HCT116 (cell line): Measurements from ENCODE around the gene POFUT1. TPM values are rescaled to one million over a fixed set of nuclear protein-coding genes. Genes with fewer than 3 reads are reported as not detected.

ENCODE experiments used
- ATAC-seq: fragments of 200-7000 bp; cut with Tn5 transposase; 2 replicates; pipeline ENCODE4 v1.9.1; 2020; ENCODE audit warnings: mild to moderate bottlenecking, moderate library complexity
- BruUV-seq: library from RNA; stranded (reverse); fragments of 400-500 nt; replicated peaks from 2 replicates; lab custom pipeline; 2021; lab: Mats Ljungman, UMichigan
- CTCF ChIA-PET: fragments of 300-600 bp; sonication (Branson Sonifier 250); formaldehyde crosslinking; loops from one replicate; lab custom pipeline; 2021; ENCODE audit warnings: antibody characterized with exemption; lab: Charles Lee
- POLR2A ChIA-PET: fragments of 300-600, 350-600 bp; sonication (Branson Sonifier 250); formaldehyde crosslinking; loops from one replicate; lab custom pipeline; 2021; ENCODE audit warnings: antibody characterized with exemption; lab: Charles Lee
- RAD21 ChIA-PET, 2 experiments: fragments of 300-600 bp; sonication (Branson Sonifier 250); formaldehyde crosslinking; loops; one replicate each; lab custom pipeline; 2023; ENCODE audit warnings: low total read pairs in 2 of 2; ENCODE audit not compliant: uncharacterized antibody in 2 of 2, unreplicated experiment in 2 of 2, low non-redundant PET in 1 of 2; lab: Charles Lee
- DNase-seq: peaks from one replicate; pipeline ENCODE4 v3.0.0-alpha.2; 2010; ENCODE audit warnings: low read depth, low spot score
- H2AFZ ChIP-seq: fragments of 200-600 bp; shearing (Covaris generic), sonication (generic); 2 replicates; pipeline ENCODE4 v1.6.1; 2017; ENCODE audit warnings: low read depth, mixed run types, mixed read lengths, antibody characterized with exemption, low read length; ENCODE audit not compliant: poor library complexity, severe bottlenecking
- H3K27ac ChIP-seq: 2 replicates; pipeline ENCODE4 v1.5.1; 2012; ENCODE audit warnings: low read depth, low read length
- H3K27me3 ChIP-seq: fragments of 200-600 bp; sonication (generic); 2 replicates; pipeline ENCODE4 v1.6.1; 2016; ENCODE audit warnings: mixed run types, low read length, mixed read lengths; ENCODE audit not compliant: insufficient read depth
- H3K36me3 ChIP-seq, 2 experiments: fragments of 200-500 bp in 1 of 2; fragments of 200-600 bp in 1 of 2; sonication (Bioruptor generic) in 1 of 2; sonication (generic) in 1 of 2; 2 replicates each; pipeline versions ENCODE4 v1.5.1 to v1.6.1; 2014 to 2016; ENCODE audit warnings: low read length in 2 of 2, inconsistent platforms in 1 of 2, mixed read lengths in 1 of 2, mixed run types in 1 of 2; ENCODE audit not compliant: insufficient read depth in 2 of 2, control insufficient read depth in 1 of 2
- H3K4me1 ChIP-seq, 2 experiments: fragments of 200-600 bp in 1 of 2; sonication (generic) in 1 of 2; 2 replicates each; pipeline versions ENCODE4 v1.5.1 to v1.6.1; 2012 to 2017; ENCODE audit warnings: low read length in 2 of 2, inconsistent platforms in 1 of 2, mild to moderate bottlenecking in 1 of 2, mixed read lengths in 1 of 2, mixed run types in 1 of 2, moderate library complexity in 1 of 2; ENCODE audit not compliant: insufficient read depth in 2 of 2, control insufficient read depth in 1 of 2
- H3K4me2 ChIP-seq: fragments of 200-600 bp; sonication (generic); 2 replicates; pipeline ENCODE4 v1.6.1; 2017; ENCODE audit warnings: mixed run types, low read length, mixed read lengths
- H3K4me3 ChIP-seq, 2 experiments: fragments of 200-600 bp in 1 of 2; sonication (generic) in 1 of 2; replicated peaks in 1 of 2; 2 replicates each; pipeline ENCODE4 v1.5.1; 2011 to 2016; ENCODE audit warnings: low read length in 2 of 2, control low read depth in 1 of 2, low read depth in 1 of 2, mild to moderate bottlenecking in 1 of 2, mixed read lengths in 1 of 2, mixed run types in 1 of 2
- H3K79me2 ChIP-seq: fragments of 200-600 bp; sonication (generic); 2 replicates; pipeline ENCODE4 v1.6.1; 2017; ENCODE audit warnings: mild to moderate bottlenecking, mixed run types, low read length, moderate library complexity, mixed read lengths; ENCODE audit not compliant: insufficient read depth
- H3K9ac ChIP-seq: fragments of 200-600 bp; sonication (generic); 2 replicates; pipeline ENCODE4 v1.6.1; 2016; ENCODE audit warnings: low read length, mixed read lengths
- H3K9me2 ChIP-seq: fragments of 200-600 bp; sonication (generic), shearing (Covaris generic); 2 replicates; pipeline ENCODE4 v1.6.1; 2017; ENCODE audit warnings: mixed run types, mild to moderate bottlenecking, moderate library complexity; ENCODE audit not compliant: insufficient read depth
- H3K9me3 ChIP-seq, 2 experiments: fragments of 200-500 bp in 1 of 2; fragments of 200-600 bp in 1 of 2; sonication (Bioruptor generic) in 1 of 2; sonication (generic) in 1 of 2; 2 replicates each; pipeline ENCODE4 v1.6.1; 2014 to 2017; ENCODE audit warnings: low read length in 2 of 2, mixed read lengths in 2 of 2, inconsistent platforms in 1 of 2, low read depth in 1 of 2, mild to moderate bottlenecking in 1 of 2, mixed run types in 1 of 2, moderate library complexity in 1 of 2; ENCODE audit not compliant: control insufficient read depth in 1 of 2, insufficient read depth in 1 of 2
- H4K20me1 ChIP-seq: fragments of 200-600 bp; sonication (generic), shearing (Covaris generic); 2 replicates; pipeline ENCODE4 v1.6.1; 2017; ENCODE audit warnings: mixed run types, mild to moderate bottlenecking, moderate library complexity; ENCODE audit not compliant: insufficient read depth
- SRF ChIP-seq: IDR thresholded peaks from 2 replicates; pipeline ENCODE4 v1.6.1; 2012; ENCODE audit warnings: low read depth
- ZBTB33 ChIP-seq: IDR thresholded peaks from 2 replicates; pipeline ENCODE4 v1.6.1; 2011; ENCODE audit warnings: mild to moderate bottlenecking, low read length, moderate library complexity; ENCODE audit not compliant: insufficient replicate concordance; ENCODE audit errors: extremely low read depth
- ZNF274 ChIP-seq: fragments of 200-500 bp; sonication (Bioruptor generic); IDR thresholded peaks from 2 replicates; pipeline ENCODE4 v1.6.1; 2014; ENCODE audit warnings: mild to moderate bottlenecking, low read depth, low read length, inconsistent platforms
- intact Hi-C: fragments of 100-400 bp; cut with micrococcal nuclease; formaldehyde crosslinking; loops from 2 replicates; pipeline ENCODE4 v1.10.0; 2022
- total RNA-seq: library from RNA; stranded (reverse); gene quantifications from one replicate; pipeline ENCODE4 v1.2.1, GENCODE V29; 2021; ENCODE audit not compliant: unreplicated experiment
- TF ChIP-seq, protein P1 (sequence below), 3 experiments: fragments of 200-600 bp in 1 of 3; sonication (generic) in 1 of 3; IDR thresholded peaks in 2 of 3; conservative IDR thresholded peaks in 1 of 3; 2 replicates each; pipeline ENCODE4 v1.5.1; 2012 to 2017; ENCODE audit warnings: low read depth in 2 of 3, low read length in 2 of 3, antibody characterized with exemption in 1 of 3, borderline replicate concordance in 1 of 3, control low read depth in 1 of 3, mild to moderate bottlenecking in 1 of 3, mixed read lengths in 1 of 3, mixed run types in 1 of 3, moderate library complexity in 1 of 3; ENCODE audit not compliant: insufficient read depth in 1 of 3

Gene POFUT1
- total RNA-seq, 1 experiment from 2014 or later: 34.5 TPM

DNA sequence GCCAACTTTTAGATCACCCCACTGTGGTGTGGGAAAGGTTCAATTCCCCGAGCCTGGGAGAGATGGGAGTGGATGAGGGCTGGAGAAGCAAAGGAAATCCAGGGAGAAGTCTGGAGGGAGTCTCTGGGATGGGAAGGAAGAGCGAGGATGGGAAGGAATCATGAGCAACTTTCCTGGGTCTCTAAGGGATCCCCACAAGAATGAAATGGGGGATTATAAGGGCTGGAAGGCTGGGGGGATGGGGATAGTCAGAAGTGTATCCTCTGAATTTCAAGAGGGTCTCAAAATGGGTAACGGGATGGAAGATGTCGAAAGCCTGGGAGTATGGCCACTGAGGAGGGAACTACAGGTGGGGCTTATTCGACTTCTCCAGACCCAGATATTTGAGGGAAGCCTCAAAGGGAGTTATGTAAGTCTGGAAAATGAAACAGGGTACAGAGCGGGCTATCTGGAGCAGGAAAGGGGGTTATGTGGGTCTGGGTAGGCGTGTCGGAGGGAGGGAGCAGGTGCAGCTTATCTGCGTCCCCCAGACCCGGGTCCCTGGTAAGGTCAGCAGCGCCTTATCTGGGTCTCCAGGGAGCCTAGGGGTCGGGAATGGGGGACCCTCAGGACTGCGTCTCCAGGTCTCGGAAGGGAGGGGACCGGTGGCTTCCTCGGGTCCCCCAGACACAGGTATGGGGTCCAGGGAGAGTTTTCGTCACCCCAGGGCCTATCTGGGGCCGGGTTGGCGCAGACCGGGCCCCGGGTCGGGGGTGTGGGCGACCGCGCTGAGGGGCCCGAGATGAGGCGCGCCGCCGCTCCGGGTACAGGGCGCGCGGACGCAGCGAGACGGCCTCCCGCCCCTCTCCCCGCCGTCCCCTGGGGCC, 687 bp upstream of the POFUT1 start:
- no peak for TF ChIP-seq SRF
- TF ChIP-seq ZNF274: no peak
- no peak for TF ChIP-seq ZBTB33
- TF ChIP-seq, protein P1, sequence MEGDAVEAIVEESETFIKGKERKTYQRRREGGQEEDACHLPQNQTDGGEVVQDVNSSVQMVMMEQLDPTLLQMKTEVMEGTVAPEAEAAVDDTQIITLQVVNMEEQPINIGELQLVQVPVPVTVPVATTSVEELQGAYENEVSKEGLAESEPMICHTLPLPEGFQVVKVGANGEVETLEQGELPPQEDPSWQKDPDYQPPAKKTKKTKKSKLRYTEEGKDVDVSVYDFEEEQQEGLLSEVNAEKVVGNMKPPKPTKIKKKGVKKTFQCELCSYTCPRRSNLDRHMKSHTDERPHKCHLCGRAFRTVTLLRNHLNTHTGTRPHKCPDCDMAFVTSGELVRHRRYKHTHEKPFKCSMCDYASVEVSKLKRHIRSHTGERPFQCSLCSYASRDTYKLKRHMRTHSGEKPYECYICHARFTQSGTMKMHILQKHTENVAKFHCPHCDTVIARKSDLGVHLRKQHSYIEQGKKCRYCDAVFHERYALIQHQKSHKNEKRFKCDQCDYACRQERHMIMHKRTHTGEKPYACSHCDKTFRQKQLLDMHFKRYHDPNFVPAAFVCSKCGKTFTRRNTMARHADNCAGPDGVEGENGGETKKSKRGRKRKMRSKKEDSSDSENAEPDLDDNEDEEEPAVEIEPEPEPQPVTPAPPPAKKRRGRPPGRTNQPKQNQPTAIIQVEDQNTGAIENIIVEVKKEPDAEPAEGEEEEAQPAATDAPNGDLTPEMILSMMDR (IDR thresholded peaks at IDR 0.05 in 2 of 3, conservative IDR thresholded peaks at IDR 0.05 in 1 of 3; ENCODE audit: borderline replicate concordance in 1 of 3, insufficient read depth in 1 of 3, low read depth in 2 of 3, low read length in 2 of 3): no peak
- CTCF ChIA-PET: no interaction called here
- no TSS peak for BruUV-seq
- intact Hi-C loops: loop anchor here (5.0 kb wide), 1 partner anchor 445 kb away; no protein-coding TSS in a partner anchor
- no peak for DNase-seq
- H3K4me1 ChIP-seq: peaks cover 6 to 27% of the 10 kb centered on the region in 2 experiments; a peak in 3 of 4 replicates
- H3K9me3 ChIP-seq: no peaks in the 10 kb centered on the region
- no peak overlapping the region for H2AFZ ChIP-seq
- H3K4me2 ChIP-seq: peak overlapping the region; percentile 90
- H3K9ac ChIP-seq: peak overlapping the region; percentile 99
- H3K79me2 ChIP-seq: peaks cover 92% of the 10 kb centered on the region
- no peaks in the 10 kb centered on the region for H3K9me2 ChIP-seq
- H3K27ac ChIP-seq: peak overlapping the region; percentile 89
- H4K20me1 ChIP-seq: peaks cover 8% of the 10 kb centered on the region; the same call in 1 of the 2 replicates
- POLR2A ChIA-PET: no interaction called here
- H3K36me3 ChIP-seq: peaks cover 17 to 26% of the 10 kb centered on the region in 2 experiments; a peak in 3 of 4 replicates
- RAD21 ChIA-PET: no interaction called here
- H3K27me3 ChIP-seq: no peaks in the 10 kb centered on the region
- H3K4me3 ChIP-seq: peak overlapping the region; percentile 68 to 100
- ATAC-seq: peak; percentile 57
